AG20443 (cell line): ENCODE data around the gene ELOVL7.
"Not testable (repeated sequence)": the region's sequence is repeated elsewhere in the genome, so short reads cannot be mapped to it uniquely, and the experiment has no call there.

ENCODE experiments used
- DNase-seq: peaks from one replicate; pipeline ENCODE4 v3.0.0; 2012; ENCODE audit warnings: low spot score, mixed read lengths

The ELOVL7 gene

DNA sequence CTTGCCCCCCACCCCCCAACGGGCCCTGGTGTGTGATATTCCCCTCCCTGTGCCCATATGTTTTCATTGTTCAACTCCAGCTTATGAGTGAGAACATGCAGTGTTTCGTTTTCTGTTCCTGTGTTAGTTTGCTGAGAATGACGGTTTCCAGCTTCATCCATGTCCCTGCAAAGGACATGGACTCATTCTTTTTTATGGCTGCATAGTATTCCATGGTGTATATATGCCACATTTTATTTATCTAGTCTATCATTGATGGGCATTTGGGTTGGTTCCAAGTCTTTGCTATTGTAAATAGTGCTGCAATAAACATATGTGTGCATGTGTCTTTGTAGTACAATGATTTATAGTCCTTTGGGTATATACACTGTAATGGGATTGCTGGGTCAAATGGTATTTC, 132.2 kb downstream of the ELOVL7 start:
- DNase-seq: not testable (repeated sequence)

DNA sequence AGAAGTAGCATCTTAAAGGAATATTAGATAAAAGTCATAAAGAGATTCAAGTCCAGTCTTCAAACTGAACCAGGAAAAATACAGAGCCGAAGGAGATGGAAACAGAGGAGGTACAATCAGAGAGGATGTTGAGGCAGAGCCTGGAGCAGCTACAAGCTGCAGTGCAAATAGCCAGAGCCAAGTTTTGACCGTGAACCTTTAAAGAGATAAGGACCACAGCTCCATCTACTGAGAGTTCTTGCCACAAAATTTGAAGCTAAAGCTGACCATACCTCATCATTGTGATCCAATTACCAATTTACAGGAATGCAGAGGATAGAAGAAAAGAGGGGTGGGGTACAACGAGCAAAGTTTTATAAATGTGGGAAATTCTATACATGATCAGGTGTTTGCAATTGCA, 133.7 kb downstream of the ELOVL7 start:
- no peak for DNase-seq

DNA sequence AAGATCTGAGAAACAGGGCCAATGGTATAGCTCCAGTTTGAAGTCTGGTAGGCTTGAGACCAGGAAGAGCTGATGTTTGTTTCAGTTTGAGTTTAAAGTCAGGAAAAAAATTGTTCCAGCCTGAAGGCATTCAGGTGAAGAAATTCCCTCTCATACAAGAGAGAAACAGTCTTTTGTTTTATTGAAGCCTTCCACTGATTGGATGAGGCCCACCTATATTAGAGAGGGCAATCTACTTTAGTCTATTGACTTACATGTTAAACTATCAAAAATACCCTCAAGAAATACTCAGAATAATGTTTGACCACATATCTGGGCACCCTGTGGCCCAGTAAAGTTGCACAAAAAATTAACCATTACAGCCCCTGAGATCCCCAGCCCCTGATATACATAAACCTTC, 138.9 kb downstream of the ELOVL7 start:
- DNase-seq: no peak

DNA sequence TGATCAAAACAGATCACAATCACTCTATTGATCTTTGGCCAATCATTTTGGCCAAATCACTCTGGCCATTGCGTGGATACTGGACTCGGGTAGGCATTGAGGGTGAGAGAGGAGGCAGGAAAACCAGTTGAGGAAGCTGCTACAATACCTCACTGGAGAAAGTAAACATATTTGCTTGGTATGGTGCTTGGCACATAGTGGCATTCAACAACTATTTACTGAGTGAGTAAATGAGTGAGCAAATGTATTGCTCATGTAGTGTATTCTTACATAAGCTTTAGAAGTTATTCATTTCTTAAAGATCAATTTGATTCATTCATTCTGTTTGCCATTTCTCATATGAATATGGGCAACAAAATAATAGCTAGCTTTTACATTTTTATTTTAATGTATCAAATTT, 140.1 kb downstream of the ELOVL7 start:
- DNase-seq: no peak
